Skeletal muscle satellite cell (primary cell): Measurements from ENCODE around the gene NCKIPSD.

Experiments used
- H3K27me3 ChIP-seq: 2 replicates; pipeline ENCODE4 v1.7.0; 2013; ENCODE audit warnings: low read length; ENCODE audit not compliant: control insufficient read depth, insufficient read depth
- H3K36me3 ChIP-seq: 2 replicates; pipeline ENCODE4 v1.7.0; 2013; ENCODE audit warnings: mild to moderate bottlenecking, control low read depth, low read length; ENCODE audit not compliant: insufficient read depth
- H3K4me1 ChIP-seq: 2 replicates; pipeline ENCODE4 v1.7.0; 2013; ENCODE audit warnings: low read length; ENCODE audit not compliant: control insufficient read depth, insufficient read depth
- H3K4me2 ChIP-seq: 2 replicates; pipeline ENCODE4 v1.7.0; 2013; ENCODE audit warnings: mild to moderate bottlenecking, low read length
- H3K4me3 ChIP-seq: 2 replicates; pipeline ENCODE4 v1.7.0; 2013; ENCODE audit warnings: low read length
- H3K9ac ChIP-seq: 2 replicates; pipeline ENCODE4 v1.7.0; 2013; ENCODE audit warnings: mild to moderate bottlenecking, low read depth, low read length, moderate library complexity
- H3K9me3 ChIP-seq: replicated peaks from 2 replicates; pipeline ENCODE4 v1.7.0; 2013; ENCODE audit warnings: mild to moderate bottlenecking, control low read depth, low read length

The NCKIPSD gene

GRCh38 chr3:48715174-48715800 lies 29.6 kb upstream of the NCKIPSD start:
- H3K36me3 ChIP-seq, result peaks cover 23% of the 10 kb centered on the region
- peak overlapping the region; percentile 72 for H3K4me2 ChIP-seq
- H3K9ac ChIP-seq, result peak overlapping the region; percentile 98
- H3K4me1 ChIP-seq, result peaks cover 15% of the 10 kb centered on the region
- peak overlapping the region; percentile 86 for H3K4me3 ChIP-seq
- no peaks in the 10 kb centered on the region for H3K27me3 ChIP-seq
- H3K9me3 ChIP-seq, result no peaks in the 10 kb centered on the region

- Histone ChIP-seq H3K4me2 (no peak overlapping the region), H3K9me3 (no peaks in the 10 kb centered on the region), H3K9ac (no peak overlapping the region), H3K27me3 (no peaks in the 10 kb centered on the region), H3K36me3 (peaks cover 43% of the 10 kb centered on the region), H3K4me3 (no peak overlapping the region), H3K4me1 (peaks cover 34% of the 10 kb centered on the region)
Observed at GRCh38 chr3:48711727-48712126, 26.0 kb upstream of the NCKIPSD start.

GRCh38 chr3:48709051-48709461 lies 23.3 kb upstream of the NCKIPSD start:
- Histone ChIP-seq H3K4me3 (no peak overlapping the region), H3K4me1 (peaks cover 22% of the 10 kb centered on the region), H3K36me3 (peaks cover 46% of the 10 kb centered on the region), H3K9me3 (no peaks in the 10 kb centered on the region), H3K27me3 (no peaks in the 10 kb centered on the region), H3K9ac (peak overlapping the region; percentile 2), H3K4me2 (peak overlapping the region; percentile 42)

- no peaks in the 10 kb centered on the region for H3K9me3 ChIP-seq
- H3K36me3 ChIP-seq, result peaks cover 46% of the 10 kb centered on the region
- H3K9ac ChIP-seq, result peak overlapping the region; percentile 2
- H3K27me3 ChIP-seq, result no peaks in the 10 kb centered on the region
- no peak overlapping the region for H3K4me3 ChIP-seq
- H3K4me2 ChIP-seq, result peak overlapping the region; percentile 42
- H3K4me1 ChIP-seq, result peaks cover 22% of the 10 kb centered on the region
Observed at GRCh38 chr3:48708481-48708889, 22.8 kb upstream of the NCKIPSD start.

- H3K27me3 ChIP-seq, result no peaks in the 10 kb centered on the region
- H3K36me3 ChIP-seq, result peaks cover 56% of the 10 kb centered on the region
- no peak overlapping the region for H3K4me2 ChIP-seq
- peaks cover 19% of the 10 kb centered on the region for H3K4me1 ChIP-seq
- no peaks in the 10 kb centered on the region for H3K9me3 ChIP-seq
- H3K9ac ChIP-seq, result no peak overlapping the region
- no peak overlapping the region for H3K4me3 ChIP-seq
Observed at GRCh38 chr3:48707157-48707556, 21.4 kb upstream of the NCKIPSD start.

GRCh38 chr3:48702320-48702920 lies 16.7 kb upstream of the NCKIPSD start:
- Histone ChIP-seq H3K36me3 (peaks cover 48% of the 10 kb centered on the region), H3K27me3 (no peaks in the 10 kb centered on the region), H3K9me3 (no peaks in the 10 kb centered on the region), H3K4me3 (no peak overlapping the region), H3K4me1 (peaks cover 10% of the 10 kb centered on the region), H3K9ac (no peak overlapping the region), H3K4me2 (no peak overlapping the region)

GRCh38 chr3:48700731-48701405 lies 15.2 kb upstream of the NCKIPSD start:
- Histone ChIP-seq H3K9ac (no peak overlapping the region), H3K4me2 (no peak overlapping the region), H3K27me3 (no peaks in the 10 kb centered on the region), H3K4me1 (peaks cover 19% of the 10 kb centered on the region), H3K4me3 (no peak overlapping the region), H3K9me3 (no peaks in the 10 kb centered on the region), H3K36me3 (peaks cover 39% of the 10 kb centered on the region)

- no peak overlapping the region for H3K9ac ChIP-seq
- no peaks in the 10 kb centered on the region for H3K9me3 ChIP-seq
- peaks cover 35% of the 10 kb centered on the region for H3K4me1 ChIP-seq
- H3K4me2 ChIP-seq, result no peak overlapping the region
- H3K36me3 ChIP-seq, result peaks cover 45% of the 10 kb centered on the region
- no peaks in the 10 kb centered on the region for H3K27me3 ChIP-seq
- H3K4me3 ChIP-seq, result no peak overlapping the region
Observed at GRCh38 chr3:48698891-48699290, 13.2 kb upstream of the NCKIPSD start.

GRCh38 chr3:48697952-48698351 lies 12.2 kb upstream of the NCKIPSD start:
- Histone ChIP-seq H3K4me3 (no peak overlapping the region), H3K9me3 (no peaks in the 10 kb centered on the region), H3K9ac (no peak overlapping the region), H3K4me1 (peaks cover 44% of the 10 kb centered on the region), H3K36me3 (peaks cover 52% of the 10 kb centered on the region), H3K4me2 (no peak overlapping the region), H3K27me3 (no peaks in the 10 kb centered on the region)

GRCh38 chr3:48696601-48697000 lies 10.9 kb upstream of the NCKIPSD start:
- no peak overlapping the region for H3K4me3 ChIP-seq
- H3K27me3 ChIP-seq, result no peaks in the 10 kb centered on the region
- H3K4me2 ChIP-seq, result no peak overlapping the region
- H3K9me3 ChIP-seq, result no peaks in the 10 kb centered on the region
- peaks cover 56% of the 10 kb centered on the region for H3K36me3 ChIP-seq
- H3K4me1 ChIP-seq, result peaks cover 53% of the 10 kb centered on the region
- no peak overlapping the region for H3K9ac ChIP-seq

GRCh38 chr3:48696156-48696555 lies 10.4 kb upstream of the NCKIPSD start:
- no peaks in the 10 kb centered on the region for H3K9me3 ChIP-seq
- no peaks in the 10 kb centered on the region for H3K27me3 ChIP-seq
- H3K9ac ChIP-seq, result no peak overlapping the region
- H3K4me3 ChIP-seq, result no peak overlapping the region
- H3K4me2 ChIP-seq, result no peak overlapping the region
- H3K36me3 ChIP-seq, result peaks cover 59% of the 10 kb centered on the region
- H3K4me1 ChIP-seq, result peaks cover 53% of the 10 kb centered on the region
